Mesendoderm (in vitro differentiated cells): ENCODE results near the gene COX4I2.

ENCODE experiments used
- DNase-seq: peaks from one replicate; pipeline ENCODE4 v3.0.0; 2013
- H2AK5ac ChIP-seq: 2 replicates; pipeline ENCODE4 v1.6.1; 2013; ENCODE audit warnings: low read length, inconsistent platforms
- H2BK120ac ChIP-seq: 2 replicates; pipeline ENCODE4 v1.6.1; 2013; ENCODE audit warnings: low read depth, mild to moderate bottlenecking, low read length, moderate library complexity, mixed read lengths
- H2BK15ac ChIP-seq: replicated peaks from 2 replicates; pipeline ENCODE4 v1.6.1; 2013; ENCODE audit warnings: low read depth, mild to moderate bottlenecking, moderate library complexity
- H2BK5ac ChIP-seq: 2 replicates; pipeline ENCODE4 v1.6.1; 2013; ENCODE audit warnings: low read length, inconsistent platforms
- H3K18ac ChIP-seq: 2 replicates; pipeline ENCODE4 v1.6.1; 2013; ENCODE audit warnings: mild to moderate bottlenecking, low read length, mixed read lengths
- H3K23ac ChIP-seq: one replicate; pipeline ENCODE4 v1.6.1; 2013; ENCODE audit warnings: low read length
- H3K27ac ChIP-seq: 2 replicates; pipeline ENCODE4 v1.5.1; 2013; ENCODE audit warnings: low read depth, mild to moderate bottlenecking, inconsistent platforms, low read length, moderate library complexity
- H3K27me3 ChIP-seq: 2 replicates; pipeline ENCODE4 v1.6.1; 2013; ENCODE audit warnings: low read length, control low read depth, mild to moderate bottlenecking, inconsistent platforms; ENCODE audit not compliant: insufficient read depth, poor library complexity
- H3K36me3 ChIP-seq: 2 replicates; pipeline ENCODE4 v1.6.1; 2013; ENCODE audit warnings: low read length, inconsistent platforms; ENCODE audit not compliant: control insufficient read depth, insufficient read depth
- H3K4ac ChIP-seq: one replicate; pipeline ENCODE4 v1.6.1; 2013; ENCODE audit warnings: low read depth, mild to moderate bottlenecking, low read length, moderate library complexity
- H3K4me1 ChIP-seq: 2 replicates; pipeline ENCODE4 v1.6.1; 2013; ENCODE audit warnings: low read depth, low read length, inconsistent platforms; ENCODE audit not compliant: control insufficient read depth
- H3K4me2 ChIP-seq: 2 replicates; pipeline ENCODE4 v1.6.1; 2013; ENCODE audit warnings: low read length
- H3K4me3 ChIP-seq: 2 replicates; pipeline ENCODE4 v1.5.1; 2013; ENCODE audit warnings: mild to moderate bottlenecking, low read length
- H3K56ac ChIP-seq: one replicate; pipeline ENCODE4 v1.6.1; 2013; ENCODE audit warnings: low read length
- H3K79me1 ChIP-seq: 2 replicates; pipeline ENCODE4 v1.6.1; 2013; ENCODE audit warnings: low read length, inconsistent platforms
- H3K79me2 ChIP-seq: 2 replicates; pipeline ENCODE4 v1.6.1; 2013; ENCODE audit warnings: mild to moderate bottlenecking, low read length; ENCODE audit not compliant: control insufficient read depth, insufficient read depth
- H3K9ac ChIP-seq: 2 replicates; pipeline ENCODE4 v1.6.1; 2013; ENCODE audit warnings: low read length, inconsistent platforms
- H4K5ac ChIP-seq: one replicate; pipeline ENCODE4 v1.6.1; 2013; ENCODE audit warnings: low read length
- H4K8ac ChIP-seq: one replicate; pipeline ENCODE4 v1.6.1; 2013; ENCODE audit warnings: low read depth, mild to moderate bottlenecking, control low read depth, low read length, moderate library complexity
- WGBS: extraction: QIAGEN DNeasy Blood & Tissue Kit; methylation state at CpG from one replicate; pipeline ENCODE4 v1.1.7; 2013; ENCODE audit warnings: low lambda C conversion rate, missing lambda C conversion rate; ENCODE audit not compliant: insufficient coverage; ENCODE audit errors: extremely low coverage; 5-methylcytosine and 5-hydroxymethylcytosine counted together

The COX4I2 gene

GRCh38 chr20:31682352-31682751 is 44.6 kb downstream of the COX4I2 start:
- peaks cover 9% of the 10 kb centered on the region for H3K4me1 ChIP-seq
- peaks cover 8% of the 10 kb centered on the region for H3K79me1 ChIP-seq
- DNase-seq, result no peak
- H3K36me3 ChIP-seq, result no peaks in the 10 kb centered on the region
- no peak overlapping the region for H4K8ac ChIP-seq
- H3K56ac ChIP-seq, result no peak overlapping the region
- no peak overlapping the region for H2AK5ac ChIP-seq
- no peak overlapping the region for H3K18ac ChIP-seq
- no peaks in the 10 kb centered on the region for H3K79me2 ChIP-seq
- no peak overlapping the region for H3K23ac ChIP-seq
- H3K4ac ChIP-seq, result no peak overlapping the region
- H2BK5ac ChIP-seq, result no peak overlapping the region
- H3K4me3 ChIP-seq, result no peak overlapping the region
- no peak overlapping the region for H3K9ac ChIP-seq
- no peak overlapping the region for H2BK15ac ChIP-seq
- no peaks in the 10 kb centered on the region for H3K27me3 ChIP-seq
- H3K27ac ChIP-seq, result no peak overlapping the region
- no peak overlapping the region for H4K5ac ChIP-seq
- H3K4me2 ChIP-seq, result no peak overlapping the region
- WGBS, result no CpG with 5 or more reads among the region's 3 CpGs
- no peak overlapping the region for H2BK120ac ChIP-seq

GRCh38 chr20:31682927-31683326 is 45.2 kb downstream of the COX4I2 start:
- Histone ChIP-seq H3K4ac (no peak overlapping the region), H3K79me2 (no peaks in the 10 kb centered on the region), H3K4me2 (no peak overlapping the region), H3K23ac (no peak overlapping the region), H3K4me1 (peaks cover 9% of the 10 kb centered on the region), H3K9ac (no peak overlapping the region), H3K79me1 (peaks cover 7% of the 10 kb centered on the region), H4K8ac (no peak overlapping the region), H4K5ac (no peak overlapping the region), H2BK15ac (no peak overlapping the region), H3K36me3 (no peaks in the 10 kb centered on the region), H3K27ac (no peak overlapping the region), H3K56ac (no peak overlapping the region), H3K27me3 (no peaks in the 10 kb centered on the region), H3K18ac (no peak overlapping the region), H3K4me3 (no peak overlapping the region), H2AK5ac (no peak overlapping the region), H2BK120ac (no peak overlapping the region), H2BK5ac (no peak overlapping the region)
- no CpG with 5 or more reads among the region's 2 CpGs for WGBS
- no peak for DNase-seq

GRCh38 chr20:31684153-31685015 is 46.7 kb downstream of the COX4I2 start:
- Histone ChIP-seq H3K79me2 (no peaks in the 10 kb centered on the region), H3K79me1 (peaks cover 5% of the 10 kb centered on the region), H3K4me2 (no peak overlapping the region), H3K4ac (no peak overlapping the region), H4K5ac (no peak overlapping the region), H2BK120ac (no peak overlapping the region), H2BK15ac (no peak overlapping the region), H3K4me3 (no peak overlapping the region), H2AK5ac (no peak overlapping the region), H3K18ac (no peak overlapping the region), H3K4me1 (no peaks in the 10 kb centered on the region), H3K36me3 (no peaks in the 10 kb centered on the region), H3K27me3 (no peaks in the 10 kb centered on the region), H3K27ac (no peak overlapping the region), H4K8ac (no peak overlapping the region), H3K23ac (no peak overlapping the region), H3K9ac (no peak overlapping the region), H2BK5ac (no peak overlapping the region), H3K56ac (no peak overlapping the region)
- WGBS, result no CpG with 5 or more reads among the region's 11 CpGs
- no peak for DNase-seq

- Histone ChIP-seq H3K79me2 (no peaks in the 10 kb centered on the region), H4K5ac (no peak overlapping the region), H3K4me3 (no peak overlapping the region), H3K4me2 (no peak overlapping the region), H3K27me3 (no peaks in the 10 kb centered on the region), H2AK5ac (no peak overlapping the region), H3K4ac (no peak overlapping the region), H3K9ac (no peak overlapping the region), H3K79me1 (peaks cover 3% of the 10 kb centered on the region), H2BK5ac (no peak overlapping the region), H3K4me1 (no peaks in the 10 kb centered on the region), H3K18ac (no peak overlapping the region), H3K27ac (no peak overlapping the region), H3K36me3 (no peaks in the 10 kb centered on the region), H2BK15ac (no peak overlapping the region), H2BK120ac (no peak overlapping the region), H3K23ac (no peak overlapping the region), H4K8ac (no peak overlapping the region), H3K56ac (no peak overlapping the region)
- no peak for DNase-seq
- no CpG with 5 or more reads among the region's 2 CpGs for WGBS
Measured at GRCh38 chr20:31685853-31686643, 48.3 kb downstream of the COX4I2 start.

GRCh38 chr20:31687777-31688176 is 50.1 kb downstream of the COX4I2 start:
- H3K56ac ChIP-seq, result no peak overlapping the region
- no peaks in the 10 kb centered on the region for H3K79me2 ChIP-seq
- no peak overlapping the region for H3K4me3 ChIP-seq
- no peak for DNase-seq
- H3K36me3 ChIP-seq, result no peaks in the 10 kb centered on the region
- WGBS, result no CpG with 5 or more reads among the region's 3 CpGs
- peaks cover 3% of the 10 kb centered on the region for H3K4me1 ChIP-seq
- no peak overlapping the region for H4K5ac ChIP-seq
- H3K18ac ChIP-seq, result no peak overlapping the region
- H3K27me3 ChIP-seq, result no peaks in the 10 kb centered on the region
- no peak overlapping the region for H2BK120ac ChIP-seq
- no peaks in the 10 kb centered on the region for H3K79me1 ChIP-seq
- H3K27ac ChIP-seq, result no peak overlapping the region
- H3K9ac ChIP-seq, result no peak overlapping the region
- H2BK15ac ChIP-seq, result no peak overlapping the region
- H3K4me2 ChIP-seq, result no peak overlapping the region
- no peak overlapping the region for H2AK5ac ChIP-seq
- H3K4ac ChIP-seq, result no peak overlapping the region
- H2BK5ac ChIP-seq, result no peak overlapping the region
- no peak overlapping the region for H3K23ac ChIP-seq
- no peak overlapping the region for H4K8ac ChIP-seq
